H1 (cell line): ENCODE results near the gene ADD3. TPM values are rescaled to one million over a fixed set of nuclear protein-coding genes. Genes with fewer than 3 reads are reported as not detected.

Experiments used
- CTCF ChIA-PET: fragments of 300-600 bp; sonication (Branson Sonifier 250); formaldehyde crosslinking; loops from one replicate; lab custom pipeline; 2021; ENCODE audit not compliant: partially characterized antibody; lab: Charles Lee
- POLR2A ChIA-PET: fragments of 300-600 bp; sonication (Branson Sonifier 250); formaldehyde crosslinking; loops from one replicate; lab custom pipeline; 2021; ENCODE audit warnings: inconsistent platforms; ENCODE audit not compliant: partially characterized antibody; lab: Charles Lee
- DNase-seq, 2 experiments: peaks; one replicate each; pipeline versions ENCODE4 v3.0.0 to v3.0.0-alpha.2; 2010 to 2022; ENCODE audit warnings: low spot score in 2 of 2, low read depth in 1 of 2, mixed read lengths in 1 of 2
- FAIRE-seq: peaks from 2 replicates; lab custom pipeline; 2011; peaks lifted over from hg19 to GRCh38; lab: Jason Lieb, UNC
- H2AFZ ChIP-seq: 2 replicates; pipeline ENCODE4 v1.8.1; 2012; ENCODE audit warnings: low read length, inconsistent platforms
- H2AK5ac ChIP-seq: 2 replicates; pipeline ENCODE4 v1.6.1; 2013; ENCODE audit warnings: low read depth, low read length
- H2BK120ac ChIP-seq: replicated peaks from 2 replicates; pipeline ENCODE3; 2013; ENCODE audit warnings: low read depth, low read length, inconsistent platforms
- H2BK12ac ChIP-seq: 2 replicates; pipeline ENCODE4 v1.6.1; 2013; ENCODE audit warnings: low read depth, low read length
- H2BK15ac ChIP-seq: 2 replicates; pipeline ENCODE4 v1.6.1; 2013; ENCODE audit warnings: low read length
- H2BK20ac ChIP-seq: 2 replicates; pipeline ENCODE4 v1.6.1; 2013; ENCODE audit warnings: low read length
- H2BK5ac ChIP-seq: 2 replicates; pipeline ENCODE4 v1.6.1; 2013; ENCODE audit warnings: low read depth, low read length
- H3K14ac ChIP-seq: 2 replicates; pipeline ENCODE4 v1.6.1; 2013; ENCODE audit warnings: inconsistent platforms; ENCODE audit not compliant: insufficient read length
- H3K18ac ChIP-seq: 2 replicates; pipeline ENCODE4 v1.6.1; 2013; ENCODE audit warnings: low read length; ENCODE audit errors: extremely low read depth
- H3K23ac ChIP-seq: 2 replicates; pipeline ENCODE4 v1.6.1; 2013; ENCODE audit warnings: inconsistent platforms; ENCODE audit not compliant: insufficient read length
- H3K23me2 ChIP-seq: 2 replicates; pipeline ENCODE4 v1.6.1; 2013; ENCODE audit warnings: low read depth, low read length
- H3K27ac ChIP-seq: 2 replicates; pipeline ENCODE4 v1.6.1; 2011; ENCODE audit warnings: low read depth, low read length, inconsistent platforms
- H3K27me3 ChIP-seq, 4 experiments: replicated peaks in 1 of 4; 1 replicate in 1 of 4; 2 replicates in 3 of 4; pipeline versions ENCODE4 v1.6.1 to v1.8.1; 2011 to 2013; ENCODE audit warnings: low read length in 3 of 4, mild to moderate bottlenecking in 3 of 4, inconsistent platforms in 2 of 4, mixed read lengths in 2 of 4, moderate library complexity in 1 of 4; ENCODE audit not compliant: control insufficient read depth in 3 of 4, insufficient read depth in 3 of 4; ENCODE audit errors: extremely low read depth in 1 of 4
- H3K36me3 ChIP-seq, 4 experiments: 2 replicates each; pipeline versions ENCODE4 v1.6.1 to v1.8.1; 2011 to 2013; ENCODE audit warnings: mild to moderate bottlenecking in 4 of 4, low read length in 3 of 4, moderate library complexity in 2 of 4, control low read depth in 1 of 4, inconsistent platforms in 1 of 4; ENCODE audit not compliant: insufficient read depth in 4 of 4, control insufficient read depth in 2 of 4
- H3K4ac ChIP-seq: replicated peaks from 2 replicates; pipeline ENCODE3; 2013; ENCODE audit warnings: low read length, low read depth, mixed read lengths, inconsistent platforms; ENCODE audit not compliant: insufficient read length
- H3K4me1 ChIP-seq, 4 experiments: replicated peaks in 1 of 4; 1 replicate in 1 of 4; 2 replicates in 3 of 4; pipeline versions ENCODE4 v1.6.1 to v1.8.1; 2011 to 2013; ENCODE audit warnings: low read length in 3 of 4, inconsistent platforms in 2 of 4, mixed read lengths in 1 of 4; ENCODE audit not compliant: insufficient read depth in 4 of 4, control insufficient read depth in 3 of 4
- H3K4me2 ChIP-seq, 2 experiments: 2 replicates each; pipeline versions ENCODE4 v1.6.1 to v1.8.1; 2011 to 2013; ENCODE audit warnings: low read depth in 2 of 2, low read length in 2 of 2, control low read depth in 1 of 2, inconsistent platforms in 1 of 2, mild to moderate bottlenecking in 1 of 2; ENCODE audit not compliant: insufficient read depth in 1 of 2
- H3K4me3 ChIP-seq, 4 experiments: fragments of 200-600, 300-600 bp in 1 of 4; sonication (generic), shearing (Covaris generic), sonication (Bioruptor Twin) in 1 of 4; 2 replicates each; pipeline versions ENCODE4 v1.5.1 to v1.8.1; 2011 to 2016; ENCODE audit warnings: low read length in 4 of 4, low read depth in 3 of 4, control low read depth in 2 of 4, inconsistent platforms in 2 of 4, mild to moderate bottlenecking in 2 of 4, mixed read lengths in 1 of 4, moderate library complexity in 1 of 4; ENCODE audit not compliant: insufficient read depth in 2 of 4; ENCODE audit errors: extremely low read depth in 1 of 4
- H3K56ac ChIP-seq: replicated peaks from 2 replicates; pipeline ENCODE3; 2013; ENCODE audit warnings: low read depth, mild to moderate bottlenecking, mixed read lengths, low read length, inconsistent platforms; ENCODE audit not compliant: insufficient read length
- H3K79me1 ChIP-seq: 2 replicates; pipeline ENCODE4 v1.6.1; 2013; ENCODE audit warnings: low read depth, low read length, control low read depth
- H3K79me2 ChIP-seq, 2 experiments: 2 replicates each; pipeline versions ENCODE4 v1.6.1 to v1.8.1; 2012 to 2013; ENCODE audit warnings: low read length in 2 of 2, mild to moderate bottlenecking in 2 of 2, inconsistent platforms in 1 of 2; ENCODE audit not compliant: insufficient read depth in 2 of 2, control insufficient read depth in 1 of 2
- H3K9ac ChIP-seq, 4 experiments: replicated peaks in 1 of 4; 1 replicate in 1 of 4; 2 replicates in 3 of 4; pipeline versions ENCODE4 v1.6.1 to v1.8.1; 2011 to 2013; ENCODE audit warnings: low read depth in 3 of 4, low read length in 3 of 4, control low read depth in 2 of 4, mild to moderate bottlenecking in 2 of 4, moderate library complexity in 2 of 4, inconsistent platforms in 1 of 4; ENCODE audit errors: extremely low read depth in 1 of 4
- H3K9me3 ChIP-seq, 2 experiments: 2 replicates each; pipeline versions ENCODE4 v1.6.1 to v1.8.1; 2012 to 2013; ENCODE audit warnings: mild to moderate bottlenecking in 2 of 2, moderate library complexity in 2 of 2, control low read depth in 1 of 2, inconsistent platforms in 1 of 2, low read depth in 1 of 2, low read length in 1 of 2, mixed read lengths in 1 of 2; ENCODE audit not compliant: insufficient read depth in 2 of 2
- H4K20me1 ChIP-seq, 2 experiments: replicated peaks in 1 of 2; 2 replicates each; pipeline versions ENCODE3 to v1.8.1; 2011 to 2013; ENCODE audit warnings: inconsistent platforms in 2 of 2, low read length in 2 of 2, mild to moderate bottlenecking in 1 of 2; ENCODE audit not compliant: insufficient read depth in 2 of 2, control insufficient read depth in 1 of 2
- H4K5ac ChIP-seq: 2 replicates; pipeline ENCODE4 v1.6.1; 2013; ENCODE audit warnings: low read length, low read depth, mixed read lengths, inconsistent platforms; ENCODE audit not compliant: insufficient read length
- H4K8ac ChIP-seq: 2 replicates; pipeline ENCODE4 v1.8.0; 2013; ENCODE audit warnings: mild to moderate bottlenecking, moderate library complexity, low read length, inconsistent platforms; ENCODE audit not compliant: insufficient read depth; ENCODE audit errors: extremely low read depth
- H4K91ac ChIP-seq: replicated peaks from 2 replicates; pipeline ENCODE3; 2013; ENCODE audit warnings: low read length, mixed read lengths, inconsistent platforms; ENCODE audit not compliant: insufficient read length
- BACH1 ChIP-seq: IDR thresholded peaks from 2 replicates; pipeline ENCODE4 v1.6.1; 2012; ENCODE audit warnings: low read length, improper control_type of control experiment
- BCL11A ChIP-seq, 2 experiments: IDR thresholded peaks; one replicate each; pipeline ENCODE4 v1.6.1; 2011; ENCODE audit warnings: low read depth in 2 of 2, low read length in 2 of 2, mild to moderate bottlenecking in 2 of 2
- BRCA1 ChIP-seq: IDR thresholded peaks from 2 replicates; pipeline ENCODE4 v1.6.1; 2012; ENCODE audit warnings: low read depth, low read length, improper control_type of control experiment
- CEBPB ChIP-seq: IDR thresholded peaks from 2 replicates; pipeline ENCODE4 v1.6.1; 2012; ENCODE audit warnings: low read depth, low read length
- CHD1 ChIP-seq: IDR thresholded peaks from 2 replicates; pipeline ENCODE4 v1.6.1; 2012; ENCODE audit warnings: low read depth, low read length, improper control_type of control experiment
- EGR1 ChIP-seq: IDR thresholded peaks from 2 replicates; pipeline ENCODE4 v1.6.1; 2011; ENCODE audit warnings: low read depth, low read length, borderline replicate concordance
- JUND ChIP-seq: IDR thresholded peaks from 2 replicates; pipeline ENCODE4 v1.6.1; 2011; ENCODE audit warnings: mild to moderate bottlenecking, improper control_type of control experiment, low read length
- KDM1A ChIP-seq: fragments of 200-600, 300-600 bp; sonication (generic); IDR thresholded peaks from 2 replicates; pipeline ENCODE4 v1.7.1; 2016; ENCODE audit warnings: mild to moderate bottlenecking, low read length, borderline replicate concordance
- SAP30 ChIP-seq: fragments of 300-600 bp; sonication (generic); IDR thresholded peaks from 2 replicates; pipeline ENCODE4 v1.7.1; 2012; ENCODE audit warnings: low read length, moderate library complexity, mild to moderate bottlenecking, inconsistent platforms; ENCODE audit not compliant: insufficient read depth, insufficient replicate concordance
- SP2 ChIP-seq: IDR thresholded peaks from 2 replicates; pipeline ENCODE4 v1.6.1; 2012; ENCODE audit warnings: mild to moderate bottlenecking, low read length, inconsistent platforms
- SP4 ChIP-seq: IDR thresholded peaks from 2 replicates; pipeline ENCODE4 v1.6.1; 2012; ENCODE audit warnings: low read length, inconsistent platforms
- SRF ChIP-seq: IDR thresholded peaks from 2 replicates; pipeline ENCODE4 v1.6.1; 2011; ENCODE audit warnings: mild to moderate bottlenecking, low read depth, low read length, moderate library complexity
- SUZ12 ChIP-seq: fragments of 200-600 bp; sonication (generic); IDR thresholded peaks from 2 replicates; pipeline ENCODE4 v1.6.1; 2012; ENCODE audit warnings: mild to moderate bottlenecking, inconsistent platforms, low read length, moderate library complexity, mixed read lengths
- TAF1 ChIP-seq: IDR thresholded peaks from 2 replicates; pipeline ENCODE4 v1.6.1; 2011; ENCODE audit warnings: mild to moderate bottlenecking, low read depth, low read length
- TBP ChIP-seq: IDR thresholded peaks from 2 replicates; pipeline ENCODE4 v1.6.1; 2011; ENCODE audit warnings: low read depth, low read length, improper control_type of control experiment
- ZNF274 ChIP-seq: IDR thresholded peaks from 2 replicates; pipeline ENCODE4 v1.7.0; 2012; ENCODE audit warnings: low read length, borderline replicate concordance; ENCODE audit errors: extremely low read depth
- WGBS, 2 experiments: shearing (Covaris generic) in 1 of 2; methylation state at CpG; one replicate each; pipeline versions ENCODE4 v1.1.6 to v1.1.7; 2013 to 2015; ENCODE audit warnings: low lambda C conversion rate in 2 of 2, mixed read lengths in 2 of 2, inconsistent platforms in 1 of 2, low coverage in 1 of 2, missing lambda C conversion rate in 1 of 2; ENCODE audit not compliant: insufficient replicate concordance in 2 of 2, insufficient coverage in 1 of 2, insufficient read length in 1 of 2; ENCODE audit errors: extremely low coverage in 1 of 2, missing lambda C conversion rate in 1 of 2; 5-methylcytosine and 5-hydroxymethylcytosine counted together
- polyA plus RNA-seq, 7 experiments: library from polyadenylated mRNA; depleted of rRNA in 3 of 7; stranded (reverse) in 5 of 7; unstranded in 2 of 7; fragments of >200 nt in 5 of 7; fragments of 200-250 nt in 2 of 7; gene quantifications; 1 replicate in 5 of 7; 2 replicates in 1 of 7; 4 replicates in 1 of 7; pipeline versions ENCODE4 v1.2.1 to v1.2.3, GENCODE V29; 2011 to 2013; ENCODE audit warnings: missing spikeins in 2 of 7, mixed read lengths in 2 of 7
- total RNA-seq: library from RNA; stranded (reverse); fragmentation: NEBNext Ultra II Directional; extraction: Animal tissue kit (Norgen Biotek cat#: 25700); gene quantifications from 2 replicates; pipeline ENCODE4 v1.2.1, GENCODE V29; 2021

The ADD3 gene
- total and polyA plus RNA-seq, 2 of the 8 experiments (the other 6 are each of a cell fraction or from before 2014, with no cell fraction given), result 44.7 to 85.6 TPM

- ChIA-PET POLR2A (no interaction called here), CTCF (interaction anchor here (1.0 to 5.4 kb wide), 6 partner anchors 10 to 265 kb away, joined by 3 to 52 read pairs (median 8); partner anchors contain the start of gene MXI1)
- H3K18ac ChIP-seq, result no peak overlapping the region
- no peak overlapping the region for H2BK5ac ChIP-seq
- H2BK12ac ChIP-seq, result no peak overlapping the region
- no peaks in the 10 kb centered on the region for H3K79me2 ChIP-seq
- no peaks in the 10 kb centered on the region for H3K23me2 ChIP-seq
- no peak overlapping the region for H3K4me2 ChIP-seq
- H3K27ac ChIP-seq, result no peak overlapping the region
- no peak overlapping the region for H3K9ac ChIP-seq
- no peaks in the 10 kb centered on the region for H3K79me1 ChIP-seq
- no peaks in the 10 kb centered on the region; a peak in 3 of 7 replicates for H3K4me1 ChIP-seq
- DNase-seq, result no peak
- FAIRE-seq, result no peak
- no peaks in the 10 kb centered on the region for H3K36me3 ChIP-seq
- no peak overlapping the region for H2AFZ ChIP-seq
- no peaks in the 10 kb centered on the region; a peak in 2 of 7 replicates for H3K27me3 ChIP-seq
- no peaks in the 10 kb centered on the region for H4K20me1 ChIP-seq
- H2BK15ac ChIP-seq, result no peak overlapping the region
- WGBS, 2 experiments, result 84% methylated on average over 8 of the region's 8 CpGs; no CpG with 5 or more reads in 1 of the 2 experiments
- H3K14ac ChIP-seq, result no peak overlapping the region
- H2AK5ac ChIP-seq, result no peak overlapping the region
- H3K4ac ChIP-seq, result no peak overlapping the region
- no peaks in the 10 kb centered on the region for H3K9me3 ChIP-seq
- no peak overlapping the region for H2BK120ac ChIP-seq
- H3K23ac ChIP-seq, result no peak overlapping the region
- no peak overlapping the region for H4K91ac ChIP-seq
- no peak overlapping the region for H4K8ac ChIP-seq
- H3K4me3 ChIP-seq, result no peak overlapping the region
- H2BK20ac ChIP-seq, result no peak overlapping the region
- H4K5ac ChIP-seq, result no peak overlapping the region
- H3K56ac ChIP-seq, result no peak overlapping the region
- TF ChIP-seq EGR1 (no peak), CEBPB (no peak), TAF1 (no peak), TBP (no peak), JUND (no peak), SRF (no peak), SAP30 (no peak), BCL11A (IDR thresholded peaks at IDR 0.05; ENCODE audit: low read depth in 2 of 2, low read length in 2 of 2) (no peak), SP4 (no peak), BRCA1 (no peak), BACH1 (no peak), KDM1A (no peak), CHD1 (no peak), SUZ12 (no peak), ZNF274 (no peak), SP2 (no peak)
Measured at GRCh38 chr10:110149259-110149658, 141.5 kb downstream of the ADD3 start.
